GM23338 (cell line): Measurements from ENCODE around the gene HACL1.

Experiments used
- CREB1 ChIP-seq: fragments of 250-450 bp; sonication (Bioruptor Pico); IDR thresholded peaks from 2 replicates; pipeline ENCODE4 v1.5.0; 2020; ENCODE audit warnings: low read depth, mild to moderate bottlenecking, moderate library complexity
- EZH2 ChIP-seq: fragments of 200-600 bp; sonication (generic); IDR thresholded peaks from one replicate; pipeline ENCODE4 v1.8.0; 2017; ENCODE audit warnings: antibody characterized with exemption, mild to moderate bottlenecking, low read depth; ENCODE audit not compliant: unreplicated experiment
- EZH2phosphoT487 ChIP-seq: fragments of 200-600 bp; sonication (generic); IDR thresholded peaks from one replicate; pipeline ENCODE4 v1.8.1; 2018; ENCODE audit warnings: antibody characterized with exemption; ENCODE audit not compliant: unreplicated experiment
- REST ChIP-seq: IDR thresholded peaks from one replicate; pipeline ENCODE4 v1.6.1; 2018; ENCODE audit warnings: antibody characterized with exemption; ENCODE audit not compliant: unreplicated experiment
- TF ChIP-seq, protein P1 (sequence below), 2 experiments: fragments of 200-600 bp in 1 of 2; sonication (generic) in 1 of 2; conservative IDR thresholded peaks; 2 replicates each; pipeline versions ENCODE4 v1.5.1 to v1.6.1; 2016 to 2017; ENCODE audit warnings: antibody characterized with exemption in 2 of 2, low read depth in 2 of 2, mild to moderate bottlenecking in 2 of 2, moderate library complexity in 1 of 2

- TF ChIP-seq, protein P1, sequence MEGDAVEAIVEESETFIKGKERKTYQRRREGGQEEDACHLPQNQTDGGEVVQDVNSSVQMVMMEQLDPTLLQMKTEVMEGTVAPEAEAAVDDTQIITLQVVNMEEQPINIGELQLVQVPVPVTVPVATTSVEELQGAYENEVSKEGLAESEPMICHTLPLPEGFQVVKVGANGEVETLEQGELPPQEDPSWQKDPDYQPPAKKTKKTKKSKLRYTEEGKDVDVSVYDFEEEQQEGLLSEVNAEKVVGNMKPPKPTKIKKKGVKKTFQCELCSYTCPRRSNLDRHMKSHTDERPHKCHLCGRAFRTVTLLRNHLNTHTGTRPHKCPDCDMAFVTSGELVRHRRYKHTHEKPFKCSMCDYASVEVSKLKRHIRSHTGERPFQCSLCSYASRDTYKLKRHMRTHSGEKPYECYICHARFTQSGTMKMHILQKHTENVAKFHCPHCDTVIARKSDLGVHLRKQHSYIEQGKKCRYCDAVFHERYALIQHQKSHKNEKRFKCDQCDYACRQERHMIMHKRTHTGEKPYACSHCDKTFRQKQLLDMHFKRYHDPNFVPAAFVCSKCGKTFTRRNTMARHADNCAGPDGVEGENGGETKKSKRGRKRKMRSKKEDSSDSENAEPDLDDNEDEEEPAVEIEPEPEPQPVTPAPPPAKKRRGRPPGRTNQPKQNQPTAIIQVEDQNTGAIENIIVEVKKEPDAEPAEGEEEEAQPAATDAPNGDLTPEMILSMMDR (conservative IDR thresholded peaks at IDR 0.05; ENCODE audit: low read depth in 2 of 2): 0 out of 4 replicates have a peak, but pooled peaks have one; percentile 2 to 9
- no peak for TF ChIP-seq REST
- no peak for TF ChIP-seq EZH2phosphoT487
- TF ChIP-seq EZH2: no peak
- no peak for TF ChIP-seq CREB1 (CRISPR knock-in tag)
Measured at GRCh38 chr3:15631426-15632211, 30.2 kb upstream of the HACL1 start.
